Bone marrow (tissue), 2 donors: ENCODE data around the gene MBD5.

Experiments
- DNase-seq, 2 donors: peaks; one replicate each; lab custom pipeline; 2025; lab: John Stamatoyannopoulos, UW

Gene MBD5

DNA sequence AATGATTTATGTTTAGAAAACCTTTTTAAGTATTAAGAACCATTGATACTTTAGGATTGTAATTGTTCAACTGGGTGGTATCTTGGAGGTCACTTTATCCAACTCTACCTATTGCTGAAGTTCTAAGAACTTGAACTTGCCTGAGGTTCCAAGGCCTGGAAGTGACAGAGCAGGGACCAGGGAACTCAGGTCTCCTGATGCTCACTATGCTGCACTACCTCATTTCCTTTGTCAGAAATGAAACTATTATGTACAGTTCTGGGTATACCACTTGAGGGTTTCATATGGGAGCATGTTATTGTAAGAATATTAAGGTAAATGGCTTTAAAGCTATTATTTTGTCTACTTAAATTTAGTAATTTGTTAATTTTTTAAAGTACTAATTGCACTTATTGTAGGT, 3.0 kb downstream of the MBD5 start:
- no peak for DNase-seq

DNA sequence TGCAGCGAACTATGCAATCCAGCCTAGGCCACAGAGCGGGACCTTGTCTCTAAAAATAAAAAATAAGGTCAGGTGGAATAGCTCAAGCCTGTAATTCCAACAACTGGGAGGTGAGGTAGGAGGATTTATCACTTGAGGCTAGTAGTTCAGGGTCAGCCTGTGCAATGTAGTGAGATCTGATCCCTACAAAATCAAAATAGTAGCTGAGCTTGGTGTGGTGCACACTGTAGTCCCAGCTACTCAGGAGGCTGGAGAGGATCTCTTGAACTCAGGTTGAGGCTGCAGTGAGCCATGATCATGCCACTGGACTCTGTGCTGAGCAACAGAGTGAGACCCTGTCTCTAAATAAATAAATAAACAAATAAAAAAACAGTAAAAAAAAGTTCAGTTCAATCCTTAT, 5.7 kb downstream of the MBD5 start:
- no peak for DNase-seq

DNA sequence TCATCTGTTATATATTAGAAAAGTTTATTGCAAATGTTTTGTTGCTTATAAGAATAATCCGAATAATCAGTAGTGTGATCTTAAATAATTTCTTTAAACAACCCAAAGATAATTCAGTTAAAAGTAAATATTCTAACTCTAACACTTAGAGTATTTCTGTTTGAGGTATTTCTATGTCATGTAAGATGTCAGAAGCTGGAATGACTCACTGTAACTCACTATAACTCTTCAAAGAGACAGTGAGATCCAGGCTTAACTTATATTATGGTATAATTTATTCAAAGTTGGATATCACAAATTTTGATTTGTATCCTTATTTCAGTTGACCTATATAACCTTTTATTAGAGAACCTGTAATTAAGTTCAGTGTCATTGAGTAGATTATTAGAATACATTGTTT, 6.9 kb downstream of the MBD5 start:
- no peak for DNase-seq

DNA sequence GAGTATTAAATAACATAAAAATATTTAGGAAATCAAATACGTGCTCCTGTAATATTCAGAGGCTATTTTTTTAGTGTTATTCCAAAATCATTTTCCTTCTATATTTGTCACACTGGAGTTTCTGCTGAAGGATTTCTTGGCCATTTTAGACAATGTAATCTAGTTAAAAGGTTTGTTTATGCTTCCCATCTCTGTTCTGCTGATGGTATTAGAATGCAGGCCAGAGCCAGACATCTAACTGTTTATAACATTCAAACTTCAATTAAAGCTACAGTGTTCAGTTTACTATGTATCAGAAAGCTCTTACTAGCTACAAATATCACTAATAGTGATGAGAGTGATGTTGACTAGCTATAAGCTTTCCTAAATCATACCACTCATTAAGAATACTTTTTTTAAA, 7.9 kb downstream of the MBD5 start:
- DNase-seq, result no peak

DNA sequence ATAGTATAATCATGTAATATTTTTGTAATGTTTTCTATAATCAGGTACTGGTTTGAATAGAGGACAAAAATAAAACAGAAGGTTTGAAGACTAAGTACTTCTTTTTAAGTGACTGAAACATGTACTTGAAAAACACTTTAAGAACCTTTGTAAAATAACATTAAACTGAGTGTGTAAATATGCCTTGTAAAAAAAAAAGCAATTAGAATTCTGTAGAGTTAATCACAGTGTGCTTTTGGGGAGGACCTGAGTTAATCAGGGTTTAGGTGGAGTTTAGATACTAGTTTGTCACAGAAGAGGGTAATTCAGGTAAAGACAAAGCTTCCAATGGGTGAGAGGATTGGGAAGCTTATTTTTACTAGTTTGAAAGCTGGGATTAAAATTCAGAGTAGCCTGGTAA, 10.3 kb downstream of the MBD5 start:
- DNase-seq, result no peak

DNA sequence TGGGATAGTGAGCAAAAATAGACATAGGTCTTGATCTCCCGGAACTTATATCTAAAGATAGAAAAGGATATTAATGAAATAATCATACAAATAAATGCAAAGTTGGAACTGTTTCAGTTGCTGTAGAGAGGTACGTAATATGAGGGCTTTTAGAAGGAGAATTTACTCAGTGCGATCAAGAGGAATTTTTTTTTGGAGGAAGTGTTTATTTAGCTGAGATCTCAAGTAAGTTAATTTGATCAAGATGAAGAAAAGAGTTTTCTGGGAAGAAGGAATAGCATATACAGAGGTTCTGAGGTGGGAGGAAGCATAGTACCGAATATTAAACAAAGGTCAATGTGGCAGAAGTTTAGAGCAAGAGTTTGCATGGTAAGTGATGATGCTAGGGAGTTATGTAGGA, 11.3 kb downstream of the MBD5 start:
- no peak for DNase-seq

DNA sequence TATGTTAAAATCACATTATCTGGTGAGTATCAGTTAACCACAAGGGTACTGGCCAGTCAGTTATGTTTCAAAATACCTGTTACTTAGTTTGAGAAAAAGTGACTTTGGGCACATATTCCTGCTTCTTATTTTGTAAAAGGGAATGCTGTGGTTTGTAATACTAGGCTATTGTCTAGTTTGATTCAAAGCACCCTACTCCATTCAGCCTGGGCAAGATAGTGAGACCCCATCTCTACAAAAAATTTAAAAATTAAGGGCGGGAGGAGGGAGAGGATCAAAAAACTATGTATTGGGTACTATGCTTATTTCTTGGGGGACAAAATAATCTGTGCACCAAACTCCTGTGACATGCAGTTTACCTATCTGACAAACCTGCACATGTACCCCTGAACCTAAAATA, 18.9 kb downstream of the MBD5 start:
- DNase-seq, result no peak

DNA sequence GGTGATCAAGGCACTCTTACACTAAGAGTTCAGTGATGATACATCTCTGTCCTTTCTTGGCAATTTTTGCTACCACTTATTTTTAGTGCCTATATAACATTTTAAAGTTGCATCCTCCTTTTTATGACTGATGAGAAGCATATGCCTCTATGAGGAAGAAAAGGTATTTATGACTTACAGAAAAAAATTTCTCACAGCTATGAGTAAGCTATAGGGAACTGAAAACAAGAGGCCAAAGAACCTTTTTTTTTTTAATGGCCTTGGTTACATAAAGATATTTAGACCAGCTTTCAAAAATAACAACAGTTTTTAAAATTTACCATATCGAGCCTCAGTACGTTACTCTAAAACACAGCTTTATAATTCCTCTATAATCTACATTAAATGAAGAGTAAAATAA, 21.3 kb downstream of the MBD5 start:
- DNase-seq, result no peak

DNA sequence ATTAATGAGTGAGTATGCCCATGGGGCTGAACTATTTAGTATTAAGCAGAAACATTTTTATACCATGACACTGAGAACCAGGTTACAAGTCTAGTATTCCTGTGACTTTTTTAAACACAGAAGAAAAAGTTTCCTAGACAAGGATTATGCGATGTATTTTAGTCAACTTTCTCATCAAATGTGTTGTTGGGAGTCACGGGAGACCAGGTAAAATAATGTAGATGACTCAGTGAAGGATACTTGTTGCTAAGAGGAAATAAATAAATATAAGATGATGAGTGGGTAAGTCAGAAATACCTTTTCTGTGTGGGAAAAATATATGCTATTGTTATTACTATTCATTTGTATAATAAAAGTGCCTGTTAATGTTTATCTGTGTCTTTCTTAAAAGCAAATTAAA, 23.4 kb downstream of the MBD5 start:
- DNase-seq, result no peak

DNA sequence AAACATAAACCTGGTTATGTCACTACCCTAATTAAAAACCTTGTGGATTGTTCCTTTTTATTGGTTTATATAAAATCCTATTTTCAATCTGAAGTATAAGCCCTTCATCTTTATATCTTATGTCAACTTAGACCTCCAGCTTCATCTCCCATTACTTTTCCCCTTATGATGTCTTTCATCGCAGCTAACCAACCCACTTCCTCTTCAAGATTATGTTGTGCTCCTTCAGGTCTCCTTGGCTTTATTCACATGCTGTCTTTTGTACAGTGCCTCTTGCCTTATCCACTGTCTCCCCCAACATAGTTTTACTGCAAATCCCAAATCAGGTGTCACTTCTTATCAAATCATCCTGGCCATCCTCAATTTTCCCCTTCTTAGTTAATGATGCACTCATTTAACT, 25.9 kb downstream of the MBD5 start:
- no peak for DNase-seq

DNA sequence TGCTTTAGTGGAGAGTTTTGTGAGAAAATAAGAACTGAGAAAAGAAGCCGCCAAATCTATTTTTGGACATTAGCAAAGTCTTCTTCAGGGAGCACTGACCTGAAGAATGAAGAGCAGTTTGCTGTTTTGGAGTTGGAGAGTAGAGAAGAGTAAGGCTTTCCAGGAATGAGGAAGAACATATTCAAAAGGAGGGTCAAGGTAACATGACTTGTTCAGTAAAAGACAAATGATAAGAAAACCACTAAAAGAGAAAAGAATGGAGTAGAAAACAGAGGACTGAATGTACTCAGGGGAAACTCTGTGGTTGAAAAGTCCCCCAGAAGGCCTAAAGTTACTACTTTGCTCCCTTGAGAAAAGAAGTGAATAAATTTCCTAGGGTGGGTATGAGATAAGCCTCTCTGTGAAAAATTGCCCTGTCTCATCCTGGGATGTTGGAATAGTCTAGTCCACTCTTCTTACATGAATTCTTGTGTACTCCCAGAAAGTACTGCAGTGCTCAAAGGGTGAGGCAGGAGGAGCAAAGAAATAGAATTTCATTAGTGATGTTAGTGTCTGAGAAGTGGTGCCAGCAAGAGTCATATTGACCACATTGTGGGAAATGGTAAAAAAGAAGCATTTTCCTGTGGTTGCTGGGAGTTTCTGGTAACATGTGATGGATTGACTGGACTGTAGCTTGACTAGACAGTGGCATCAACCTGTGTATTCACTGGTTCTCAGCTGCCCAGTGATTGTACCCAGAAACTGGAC, 27.8 kb downstream of the MBD5 start:
- no peak for DNase-seq

DNA sequence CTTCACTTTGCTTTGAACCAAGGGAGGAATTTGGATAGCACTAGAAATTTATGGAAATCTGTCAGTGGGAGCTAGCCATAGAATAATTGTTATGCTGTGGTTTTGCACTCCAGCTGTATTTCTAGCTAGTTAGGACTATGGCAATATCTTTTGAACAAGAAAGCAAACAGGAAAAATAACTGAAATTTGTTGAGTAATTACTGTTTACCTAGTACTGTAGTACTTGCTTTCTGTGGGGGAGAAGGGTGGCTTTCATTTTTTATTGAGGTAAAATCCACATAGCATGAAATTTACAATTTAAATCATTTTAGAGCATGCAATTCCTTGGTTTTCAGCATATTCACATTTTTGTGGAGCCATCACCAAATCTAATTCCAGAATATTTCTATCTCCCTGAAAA, 28.4 kb downstream of the MBD5 start:
- DNase-seq, result no peak

DNA sequence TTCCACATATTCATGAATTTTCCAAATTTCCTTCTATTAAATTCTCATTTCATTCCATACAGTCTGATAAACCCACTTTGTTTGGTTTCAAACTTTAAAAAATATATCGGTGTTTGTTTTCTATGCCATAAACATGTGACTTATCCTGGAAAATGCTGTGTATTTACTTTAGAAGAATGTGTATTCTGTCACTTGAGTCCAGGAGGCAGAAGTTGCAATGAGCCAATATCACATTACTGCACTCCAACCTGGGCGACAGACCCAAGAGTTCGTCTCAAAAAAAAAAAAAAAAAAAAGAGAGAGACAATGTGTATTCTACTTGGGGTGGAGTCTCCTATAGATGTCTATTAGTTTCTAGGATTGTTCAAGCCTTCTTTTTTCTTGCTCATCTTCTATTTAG, 31.8 kb downstream of the MBD5 start:
- DNase-seq, result no peak

DNA sequence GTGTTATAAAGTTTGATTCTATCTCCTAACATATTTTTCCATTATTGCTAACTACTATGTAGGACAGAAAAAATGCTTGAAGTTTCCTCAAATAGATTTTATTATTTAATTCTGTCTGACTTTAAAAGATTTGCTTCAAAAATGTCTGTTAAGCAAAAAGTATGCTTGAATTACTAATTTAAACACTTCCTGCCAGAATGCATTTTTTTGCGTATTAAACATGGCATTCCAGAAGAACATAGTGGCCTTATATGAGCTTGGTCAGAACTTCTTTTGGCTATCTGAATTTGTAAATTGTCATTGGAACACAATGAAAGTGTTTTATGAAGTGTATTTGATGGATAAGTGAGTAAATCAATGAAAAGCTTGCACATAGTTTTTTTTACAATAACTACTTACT, 37.8 kb downstream of the MBD5 start:
- DNase-seq, result no peak

DNA sequence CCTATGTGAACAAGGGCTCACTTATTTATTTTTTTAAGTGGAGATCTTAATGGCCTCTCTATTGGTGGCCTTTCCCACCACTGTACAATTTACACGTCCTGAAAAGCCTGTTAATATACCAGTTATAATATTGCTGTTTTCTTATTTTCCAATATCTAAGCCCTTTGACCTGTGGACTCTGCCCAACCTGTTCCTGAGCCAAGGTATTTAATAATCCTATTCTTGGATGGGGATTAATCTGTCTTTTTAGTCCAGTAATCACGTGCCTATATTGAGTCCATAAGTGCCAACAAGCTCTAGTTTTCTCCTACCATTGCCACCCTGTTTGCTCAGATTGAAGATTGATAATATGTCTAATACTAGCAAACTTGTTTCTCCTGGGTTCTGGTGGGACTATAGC, 42.7 kb downstream of the MBD5 start:
- no peak for DNase-seq

DNA sequence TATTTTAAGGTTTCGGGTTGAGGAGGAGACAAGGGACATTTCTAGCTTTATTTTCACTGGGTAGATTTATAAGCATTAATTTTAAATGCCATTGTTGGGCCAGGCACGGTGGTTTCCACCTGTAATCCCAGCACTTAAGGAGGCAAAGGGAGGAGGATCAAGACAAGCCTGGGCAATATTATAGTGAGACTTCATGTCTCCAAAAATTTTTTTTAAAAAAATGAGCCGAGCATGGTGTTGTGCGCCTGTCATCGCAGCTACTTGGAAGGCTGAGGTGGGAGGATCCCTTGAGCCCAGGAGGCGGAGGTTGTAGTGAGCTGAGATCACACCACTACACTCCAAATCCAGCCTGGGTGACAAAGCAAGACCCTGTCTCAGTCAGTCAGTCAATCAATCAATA, 45.0 kb downstream of the MBD5 start:
- DNase-seq, result no peak

DNA sequence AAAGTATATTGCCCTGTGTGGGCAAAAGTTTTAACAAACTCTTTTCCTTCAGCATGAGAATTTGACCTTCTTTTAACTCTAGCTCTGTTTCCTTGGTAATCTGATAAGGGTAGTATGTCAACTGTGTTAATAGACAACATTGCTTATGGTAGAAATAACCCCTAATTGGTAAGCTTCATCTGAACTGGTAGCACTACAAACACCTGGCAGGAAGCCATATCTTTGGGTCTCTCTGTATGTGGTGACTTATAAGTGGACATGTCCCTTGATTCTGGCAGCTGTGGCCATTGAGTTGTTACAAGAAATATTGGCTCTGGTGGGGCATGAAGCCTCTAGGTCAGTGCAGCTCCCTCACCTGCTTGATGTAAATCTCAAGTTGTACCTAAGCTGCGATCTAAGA, 46.9 kb downstream of the MBD5 start:
- DNase-seq, result no peak

DNA sequence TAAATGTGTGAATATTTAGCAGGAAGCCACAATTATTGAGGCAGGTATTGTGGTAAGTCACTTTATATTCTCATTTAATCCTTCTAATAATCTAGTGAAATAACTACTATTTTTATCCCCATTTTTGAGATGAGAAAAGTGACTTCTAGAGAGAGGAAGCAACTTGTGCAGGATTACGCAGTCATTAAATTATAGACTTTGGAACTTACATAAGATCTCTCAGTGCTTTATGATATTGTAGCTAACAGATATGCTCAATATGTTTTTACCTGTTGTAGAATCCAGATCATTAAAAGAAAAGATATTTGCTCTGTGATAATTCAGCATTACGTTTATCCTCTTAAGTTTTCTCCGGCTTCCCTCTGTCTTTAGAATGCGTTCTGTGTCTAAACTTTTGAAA, 50.5 kb downstream of the MBD5 start:
- no peak for DNase-seq

DNA sequence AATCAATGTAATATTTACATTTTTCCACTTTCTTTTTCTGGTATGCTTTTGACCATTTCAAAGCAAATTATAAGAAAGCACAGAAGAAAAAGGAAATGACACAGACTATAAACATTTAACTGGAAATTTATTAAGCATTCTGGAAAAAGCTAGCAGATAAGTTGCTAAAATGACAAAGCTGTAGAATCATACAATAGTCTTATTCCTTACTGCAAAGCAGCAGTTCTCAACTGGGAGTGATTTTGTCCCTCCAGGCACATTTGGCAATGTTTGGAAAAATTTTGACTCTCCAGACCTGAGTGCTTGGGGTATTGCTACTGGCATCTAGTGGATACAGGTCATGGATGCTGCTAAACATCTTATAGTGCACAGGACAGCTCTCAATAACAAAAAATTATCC, 75.1 kb downstream of the MBD5 start:
- no peak for DNase-seq

DNA sequence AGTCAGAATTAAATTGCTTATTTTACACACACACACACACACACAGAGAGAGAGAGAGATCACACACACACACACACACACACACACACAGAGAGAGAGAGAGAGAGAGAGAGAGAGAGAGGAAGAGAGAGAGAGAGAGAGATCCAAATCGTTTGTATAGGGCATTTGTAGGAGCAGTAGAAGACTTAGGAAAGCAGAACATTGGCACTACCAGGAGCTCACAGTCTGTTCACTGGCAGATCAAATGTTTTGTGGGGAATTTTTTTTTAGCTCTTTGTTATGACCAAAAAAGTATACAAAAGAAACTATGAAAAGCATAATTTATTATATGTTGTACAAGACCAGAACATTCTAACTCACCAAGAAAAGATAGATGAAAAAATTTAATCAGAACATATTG, 81.8 kb downstream of the MBD5 start:
- no peak for DNase-seq

DNA sequence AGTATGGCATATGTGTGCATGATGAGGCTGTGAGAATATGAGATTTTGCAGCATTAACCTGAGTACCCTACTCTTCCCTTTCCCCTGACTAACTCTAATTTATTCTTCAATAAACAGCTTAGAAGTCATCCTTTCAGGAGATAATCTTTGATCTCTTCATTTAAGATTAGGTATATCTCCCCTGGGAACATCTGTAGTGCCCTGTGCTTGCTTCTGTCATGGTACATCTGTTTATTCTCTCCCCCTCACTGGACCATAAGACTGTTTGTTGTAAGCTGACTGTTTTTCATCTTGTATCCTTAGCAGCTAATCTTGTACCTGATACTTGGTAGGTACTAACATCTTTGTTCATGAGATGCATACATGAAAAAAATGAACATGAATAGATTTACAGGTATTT, 83.1 kb downstream of the MBD5 start:
- DNase-seq, result no peak

DNA sequence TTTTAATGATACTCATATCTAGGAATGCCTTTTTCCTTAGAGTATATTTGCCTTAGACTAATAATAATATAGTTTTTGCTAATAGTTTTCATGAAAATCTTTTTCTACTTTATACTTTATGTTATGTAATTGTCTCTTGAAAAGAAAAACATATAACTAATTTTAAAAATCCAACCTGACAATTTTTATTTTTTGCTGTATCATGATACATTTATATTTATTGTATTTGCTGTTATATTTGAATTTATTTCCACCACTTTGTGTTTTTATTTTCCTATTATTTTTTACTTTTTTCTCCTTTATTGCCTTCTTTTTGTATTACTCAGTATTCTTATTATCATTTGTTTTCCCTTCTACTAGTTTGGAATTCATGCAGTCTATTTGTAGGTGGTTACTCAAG, 85.4 kb downstream of the MBD5 start:
- DNase-seq, result no peak

DNA sequence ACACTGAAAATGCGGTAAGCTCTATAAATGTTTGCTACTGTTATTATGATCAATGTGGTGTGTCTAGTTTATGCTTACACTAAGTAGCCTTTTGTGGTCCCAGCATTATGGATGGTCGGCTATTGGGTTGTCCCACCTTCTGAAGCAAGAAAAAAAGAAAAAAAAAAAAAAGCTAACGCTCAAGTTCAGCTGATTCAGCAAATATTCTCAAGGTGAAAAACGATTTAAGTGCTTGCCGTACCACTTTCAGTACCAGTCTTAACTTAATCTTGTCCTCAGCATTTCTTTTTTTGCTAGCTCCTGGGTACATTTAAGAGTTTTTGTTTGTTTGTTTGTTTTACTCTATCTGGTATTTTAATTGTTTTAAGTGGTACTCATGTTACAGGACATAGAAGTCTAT, 87.5 kb downstream of the MBD5 start:
- no peak for DNase-seq

DNA sequence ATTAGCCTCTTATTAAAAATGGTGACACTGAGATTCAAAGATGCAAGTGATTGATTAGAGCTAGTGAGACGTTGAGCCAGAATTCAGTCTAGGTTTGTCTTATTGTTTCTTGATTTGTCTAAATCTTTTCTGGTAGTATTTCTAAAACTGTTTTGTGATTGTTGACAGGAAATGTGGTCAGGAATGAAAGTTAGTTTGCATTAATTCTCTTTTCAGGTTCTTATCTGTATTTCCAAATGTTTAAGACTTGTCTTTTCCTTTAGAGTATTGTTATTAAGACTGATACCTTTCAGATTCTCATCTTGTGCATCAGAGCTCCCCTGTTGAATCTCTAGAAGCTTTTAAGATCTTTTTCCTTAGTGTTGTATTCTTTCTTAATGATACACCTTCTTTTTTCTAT, 89.3 kb downstream of the MBD5 start:
- no peak for DNase-seq

DNA sequence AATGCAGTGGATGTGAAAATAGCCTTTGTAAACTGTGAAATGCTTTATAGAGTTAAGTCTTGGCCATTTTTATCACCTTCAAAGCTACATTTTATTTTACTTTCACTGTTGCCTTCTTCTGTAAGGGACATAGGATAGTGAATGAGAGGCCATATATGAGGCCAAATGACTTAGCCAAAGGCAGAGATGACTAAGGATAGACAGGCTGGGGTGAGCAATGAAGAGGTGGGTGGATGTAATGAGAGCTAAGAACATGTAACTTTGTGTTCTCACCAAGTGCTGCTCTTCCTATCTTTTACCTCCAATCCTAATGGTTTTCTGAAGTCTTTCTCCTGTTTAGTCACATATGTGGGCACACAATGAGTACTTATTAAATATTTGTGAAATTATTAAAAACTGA, 101.9 kb downstream of the MBD5 start:
- DNase-seq, result no peak
